Mononuclear cell (primary cell): ENCODE data around the gene CDCA7. TPM values are rescaled to one million over a fixed set of nuclear protein-coding genes. Genes with fewer than 3 reads are reported as not detected.
"Not testable (repeated sequence)": the region's sequence is repeated elsewhere in the genome, so short reads cannot be mapped to it uniquely, and the experiment has no call there.

Source experiments
- H3K27me3 ChIP-seq: 2 replicates; pipeline ENCODE4 v1.6.0; 2011; ENCODE audit warnings: low read length, control low read depth; ENCODE audit not compliant: insufficient read depth
- H3K4me1 ChIP-seq: 2 replicates; pipeline ENCODE4 v1.5.1; 2011; ENCODE audit warnings: mild to moderate bottlenecking, low read length, control low read depth; ENCODE audit not compliant: insufficient read depth
- H3K4me3 ChIP-seq: 2 replicates; pipeline ENCODE4 v1.5.1; 2011; ENCODE audit warnings: mild to moderate bottlenecking, low read length, moderate library complexity
- H3K9me3 ChIP-seq: 2 replicates; pipeline ENCODE4 v1.5.1; 2011; ENCODE audit warnings: low read depth, mild to moderate bottlenecking, control low read depth, low read length
- total RNA-seq: library from RNA; depleted of rRNA; stranded (reverse); fragments of >200 nt; gene quantifications from one replicate; pipeline ENCODE4 v1.2.3, GENCODE V29; 2012

Gene CDCA7
- total RNA-seq, 1 donor = 2.3 TPM

- Histone ChIP-seq H3K4me3 (no peak overlapping the region), H3K9me3 (no peaks in the 10 kb centered on the region)
Observed at GRCh38 chr2:173351879-173352278, 2.8 kb upstream of the CDCA7 start.

GRCh38 chr2:173353556-173353955 is 1.1 kb upstream of the CDCA7 start:
- Histone ChIP-seq H3K4me1 (peaks cover 17% of the 10 kb centered on the region), H3K4me3 (no peak overlapping the region), H3K27me3 (peaks cover 16% of the 10 kb centered on the region), H3K9me3 (no peaks in the 10 kb centered on the region)

More at GRCh38 chr2:173351879-173352278, 2.8 kb upstream of the CDCA7 start:
- Histone ChIP-seq H3K27me3 (peaks cover 16% of the 10 kb centered on the region), H3K4me1 (peaks cover 16% of the 10 kb centered on the region)

- H3K9me3 ChIP-seq = no peaks in the 10 kb centered on the region
- peaks cover 20% of the 10 kb centered on the region for H3K4me1 ChIP-seq
- peak overlapping the region; percentile 52 for H3K4me3 ChIP-seq
- peaks cover 16% of the 10 kb centered on the region for H3K27me3 ChIP-seq
Observed at GRCh38 chr2:173354073-173354581, 545 bp upstream of the CDCA7 start.

- Histone ChIP-seq H3K27me3 (peaks cover 16% of the 10 kb centered on the region), H3K9me3 (no peaks in the 10 kb centered on the region), H3K4me1 (peaks cover 20% of the 10 kb centered on the region), H3K4me3 (peak overlapping the region; percentile 52)
Observed at GRCh38 chr2:173355132-173355865, 627 bp downstream of the CDCA7 start.

- H3K9me3 ChIP-seq = no peaks in the 10 kb centered on the region
- H3K27me3 ChIP-seq = peaks cover 16% of the 10 kb centered on the region
- peak overlapping the region; percentile 30 for H3K4me3 ChIP-seq
- H3K4me1 ChIP-seq = peaks cover 20% of the 10 kb centered on the region
Observed at GRCh38 chr2:173355866-173356508, 1.3 kb downstream of the CDCA7 start.

GRCh38 chr2:173357346-173357745 is 2.7 kb downstream of the CDCA7 start:
- no peaks in the 10 kb centered on the region for H3K9me3 ChIP-seq
- H3K27me3 ChIP-seq = peaks cover 16% of the 10 kb centered on the region
- peaks cover 20% of the 10 kb centered on the region for H3K4me1 ChIP-seq
- H3K4me3 ChIP-seq = no peak overlapping the region

GRCh38 chr2:173358616-173359015 is 3.9 kb downstream of the CDCA7 start:
- Histone ChIP-seq H3K4me1 (peaks cover 20% of the 10 kb centered on the region), H3K4me3 (no peak overlapping the region), H3K9me3 (no peaks in the 10 kb centered on the region), H3K27me3 (peaks cover 8% of the 10 kb centered on the region)

- no peaks in the 10 kb centered on the region for H3K9me3 ChIP-seq
- peaks cover 14% of the 10 kb centered on the region for H3K4me1 ChIP-seq
- H3K27me3 ChIP-seq = peaks cover 3% of the 10 kb centered on the region
- no peak overlapping the region for H3K4me3 ChIP-seq
Observed at GRCh38 chr2:173359231-173359630, 4.6 kb downstream of the CDCA7 start.

GRCh38 chr2:173370198-173370597 is 15.5 kb downstream of the CDCA7 start:
- Histone ChIP-seq H3K4me1 (peaks cover 3% of the 10 kb centered on the region), H3K27me3 (no peaks in the 10 kb centered on the region), H3K9me3 (no peaks in the 10 kb centered on the region), H3K4me3 (no peak overlapping the region)

GRCh38 chr2:173371023-173371422 is 16.4 kb downstream of the CDCA7 start:
- no peak overlapping the region for H3K4me3 ChIP-seq
- H3K27me3 ChIP-seq = no peaks in the 10 kb centered on the region
- peaks cover 3% of the 10 kb centered on the region for H3K4me1 ChIP-seq
- H3K9me3 ChIP-seq = no peaks in the 10 kb centered on the region

GRCh38 chr2:173373290-173373689 is 18.6 kb downstream of the CDCA7 start:
- Histone ChIP-seq H3K27me3 (no peaks in the 10 kb centered on the region), H3K4me1 (peaks cover 3% of the 10 kb centered on the region), H3K9me3 (no peaks in the 10 kb centered on the region), H3K4me3 (no peak overlapping the region)

GRCh38 chr2:173374634-173375033 is 20.0 kb downstream of the CDCA7 start:
- peaks cover 3% of the 10 kb centered on the region for H3K4me1 ChIP-seq
- no peaks in the 10 kb centered on the region for H3K9me3 ChIP-seq
- H3K4me3 ChIP-seq = no peak overlapping the region
- H3K27me3 ChIP-seq = no peaks in the 10 kb centered on the region

- H3K4me1 ChIP-seq, H3K4me3 ChIP-seq, H3K27me3 ChIP-seq, H3K9me3 ChIP-seq: not testable (repeated sequence)
Observed at GRCh38 chr2:173385534-173385933, 30.9 kb downstream of the CDCA7 start.

- H3K9me3 ChIP-seq = no peaks in the 10 kb centered on the region
- no peaks in the 10 kb centered on the region for H3K27me3 ChIP-seq
- no peak overlapping the region for H3K4me3 ChIP-seq
- H3K4me1 ChIP-seq = no peaks in the 10 kb centered on the region
Observed at GRCh38 chr2:173386021-173386737, 31.5 kb downstream of the CDCA7 start.

- Histone ChIP-seq H3K9me3 (no peaks in the 10 kb centered on the region), H3K4me3 (no peak overlapping the region), H3K27me3 (no peaks in the 10 kb centered on the region), H3K4me1 (no peaks in the 10 kb centered on the region)
Observed at GRCh38 chr2:173386738-173387065, 32.0 kb downstream of the CDCA7 start.
